Mesendoderm (in vitro differentiated cells): ENCODE results near the gene KLB.
"Not testable (repeated sequence)": the region's sequence is repeated elsewhere in the genome, so short reads cannot be mapped to it uniquely, and the experiment has no call there.

ENCODE experiments used
- DNase-seq: peaks from one replicate; pipeline ENCODE4 v3.0.0; 2013
- H2AK5ac ChIP-seq: 2 replicates; pipeline ENCODE4 v1.6.1; 2013; ENCODE audit warnings: low read length, inconsistent platforms
- H2BK120ac ChIP-seq: 2 replicates; pipeline ENCODE4 v1.6.1; 2013; ENCODE audit warnings: low read depth, mild to moderate bottlenecking, low read length, moderate library complexity, mixed read lengths
- H2BK15ac ChIP-seq: replicated peaks from 2 replicates; pipeline ENCODE4 v1.6.1; 2013; ENCODE audit warnings: low read depth, mild to moderate bottlenecking, moderate library complexity
- H2BK5ac ChIP-seq: 2 replicates; pipeline ENCODE4 v1.6.1; 2013; ENCODE audit warnings: low read length, inconsistent platforms
- H3K18ac ChIP-seq: 2 replicates; pipeline ENCODE4 v1.6.1; 2013; ENCODE audit warnings: mild to moderate bottlenecking, low read length, mixed read lengths
- H3K23ac ChIP-seq: one replicate; pipeline ENCODE4 v1.6.1; 2013; ENCODE audit warnings: low read length
- H3K27ac ChIP-seq: 2 replicates; pipeline ENCODE4 v1.5.1; 2013; ENCODE audit warnings: low read depth, mild to moderate bottlenecking, inconsistent platforms, low read length, moderate library complexity
- H3K27me3 ChIP-seq: 2 replicates; pipeline ENCODE4 v1.6.1; 2013; ENCODE audit warnings: low read length, control low read depth, mild to moderate bottlenecking, inconsistent platforms; ENCODE audit not compliant: insufficient read depth, poor library complexity
- H3K36me3 ChIP-seq: 2 replicates; pipeline ENCODE4 v1.6.1; 2013; ENCODE audit warnings: low read length, inconsistent platforms; ENCODE audit not compliant: control insufficient read depth, insufficient read depth
- H3K4ac ChIP-seq: one replicate; pipeline ENCODE4 v1.6.1; 2013; ENCODE audit warnings: low read depth, mild to moderate bottlenecking, low read length, moderate library complexity
- H3K4me1 ChIP-seq: 2 replicates; pipeline ENCODE4 v1.6.1; 2013; ENCODE audit warnings: low read depth, low read length, inconsistent platforms; ENCODE audit not compliant: control insufficient read depth
- H3K4me2 ChIP-seq: 2 replicates; pipeline ENCODE4 v1.6.1; 2013; ENCODE audit warnings: low read length
- H3K4me3 ChIP-seq: 2 replicates; pipeline ENCODE4 v1.5.1; 2013; ENCODE audit warnings: mild to moderate bottlenecking, low read length
- H3K56ac ChIP-seq: one replicate; pipeline ENCODE4 v1.6.1; 2013; ENCODE audit warnings: low read length
- H3K79me1 ChIP-seq: 2 replicates; pipeline ENCODE4 v1.6.1; 2013; ENCODE audit warnings: low read length, inconsistent platforms
- H3K79me2 ChIP-seq: 2 replicates; pipeline ENCODE4 v1.6.1; 2013; ENCODE audit warnings: mild to moderate bottlenecking, low read length; ENCODE audit not compliant: control insufficient read depth, insufficient read depth
- H3K9ac ChIP-seq: 2 replicates; pipeline ENCODE4 v1.6.1; 2013; ENCODE audit warnings: low read length, inconsistent platforms
- H4K5ac ChIP-seq: one replicate; pipeline ENCODE4 v1.6.1; 2013; ENCODE audit warnings: low read length
- H4K8ac ChIP-seq: one replicate; pipeline ENCODE4 v1.6.1; 2013; ENCODE audit warnings: low read depth, mild to moderate bottlenecking, control low read depth, low read length, moderate library complexity
- WGBS: extraction: QIAGEN DNeasy Blood & Tissue Kit; methylation state at CpG from one replicate; pipeline ENCODE4 v1.1.7; 2013; ENCODE audit warnings: low lambda C conversion rate, missing lambda C conversion rate; ENCODE audit not compliant: insufficient coverage; ENCODE audit errors: extremely low coverage; 5-methylcytosine and 5-hydroxymethylcytosine counted together

The KLB gene

DNA sequence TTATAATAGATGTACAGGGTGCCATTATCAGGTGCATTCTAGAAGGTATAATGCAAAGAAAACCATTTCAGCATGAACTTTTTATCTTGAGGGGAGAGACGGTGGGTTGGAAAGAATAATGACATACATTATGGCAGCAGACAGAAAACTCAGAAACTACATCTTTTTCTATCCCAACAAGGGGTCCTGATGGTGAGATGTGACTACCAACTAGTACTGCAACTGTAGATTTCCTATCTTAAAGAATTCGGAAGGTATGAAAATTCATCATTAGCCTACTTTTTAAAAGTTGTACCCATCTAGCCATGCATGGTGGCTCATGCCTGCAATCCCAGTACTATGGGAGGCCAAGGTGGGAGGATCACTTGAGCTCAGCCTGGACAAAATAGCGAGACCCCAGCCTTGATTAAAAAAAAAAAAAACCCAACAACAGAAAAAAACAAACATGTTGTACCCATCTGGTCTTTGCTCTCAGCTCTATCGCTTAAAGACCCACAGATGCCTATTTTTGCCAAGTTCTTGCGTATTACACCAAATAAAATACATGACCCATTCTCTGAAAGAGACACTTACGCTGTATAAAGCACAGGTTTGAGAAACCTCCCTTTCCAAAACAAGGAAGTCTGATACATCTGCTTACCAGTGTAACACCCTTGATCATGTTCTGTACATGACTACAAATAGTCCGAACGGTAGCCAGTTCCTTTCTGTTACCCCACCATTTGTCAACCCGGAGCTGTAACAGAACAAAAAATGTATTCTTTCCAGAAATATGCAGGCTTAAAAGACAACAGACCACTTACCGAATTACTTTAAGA lies 50.4 kb downstream of the KLB start:
- H3K79me1 ChIP-seq, result peaks cover 9% of the 10 kb centered on the region
- peak overlapping the region; percentile 96 for H3K56ac ChIP-seq
- no peak overlapping the region for H2BK15ac ChIP-seq
- no peak overlapping the region for H2BK120ac ChIP-seq
- H3K18ac ChIP-seq, result no peak overlapping the region
- no peak overlapping the region for H4K8ac ChIP-seq
- H3K23ac ChIP-seq, result peak overlapping the region; percentile 37
- no peak overlapping the region for H3K4ac ChIP-seq
- no CpG with 5 or more reads among the region's 10 CpGs for WGBS
- H3K27ac ChIP-seq, result no peak overlapping the region
- no peak overlapping the region for H2BK5ac ChIP-seq
- peak overlapping the region; percentile 90 for H3K4me2 ChIP-seq
- H3K4me3 ChIP-seq, result peak overlapping the region; percentile 95
- H3K9ac ChIP-seq, result peak overlapping the region; percentile 100
- H2AK5ac ChIP-seq, result no peak overlapping the region
- H4K5ac ChIP-seq, result no peak overlapping the region
- H3K79me2 ChIP-seq, result peaks cover 33% of the 10 kb centered on the region
- no peak for DNase-seq
- no peaks in the 10 kb centered on the region for H3K27me3 ChIP-seq
- H3K4me1 ChIP-seq, result peaks cover 6% of the 10 kb centered on the region
- H3K36me3 ChIP-seq, result peaks cover 19% of the 10 kb centered on the region

GRCh38 chr4:39458161-39458504 lies 51.4 kb downstream of the KLB start:
- Histone ChIP-seq H2BK5ac (peak overlapping the region; percentile 72), H3K4ac (peak overlapping the region; percentile 74), H4K8ac (peak overlapping the region; percentile 30), H3K4me2 (peak overlapping the region; percentile 46), H3K9ac (peak overlapping the region; percentile 100), H3K23ac (peak overlapping the region; percentile 72), H4K5ac (peak overlapping the region; percentile 21), H3K4me3 (peak overlapping the region; percentile 95), H3K36me3 (peaks cover 15% of the 10 kb centered on the region), H3K56ac (peak overlapping the region; percentile 96), H2AK5ac (peak overlapping the region; percentile 85), H3K27ac (peak overlapping the region; percentile 91), H3K79me2 (peaks cover 33% of the 10 kb centered on the region), H3K18ac (peak overlapping the region; percentile 81)
- no CpG with 5 or more reads among the region's 13 CpGs for WGBS
- not testable (repeated sequence) for H2BK120ac ChIP-seq, H2BK15ac ChIP-seq, H3K79me1 ChIP-seq, H3K4me1 ChIP-seq, DNase-seq, H3K27me3 ChIP-seq

DNA sequence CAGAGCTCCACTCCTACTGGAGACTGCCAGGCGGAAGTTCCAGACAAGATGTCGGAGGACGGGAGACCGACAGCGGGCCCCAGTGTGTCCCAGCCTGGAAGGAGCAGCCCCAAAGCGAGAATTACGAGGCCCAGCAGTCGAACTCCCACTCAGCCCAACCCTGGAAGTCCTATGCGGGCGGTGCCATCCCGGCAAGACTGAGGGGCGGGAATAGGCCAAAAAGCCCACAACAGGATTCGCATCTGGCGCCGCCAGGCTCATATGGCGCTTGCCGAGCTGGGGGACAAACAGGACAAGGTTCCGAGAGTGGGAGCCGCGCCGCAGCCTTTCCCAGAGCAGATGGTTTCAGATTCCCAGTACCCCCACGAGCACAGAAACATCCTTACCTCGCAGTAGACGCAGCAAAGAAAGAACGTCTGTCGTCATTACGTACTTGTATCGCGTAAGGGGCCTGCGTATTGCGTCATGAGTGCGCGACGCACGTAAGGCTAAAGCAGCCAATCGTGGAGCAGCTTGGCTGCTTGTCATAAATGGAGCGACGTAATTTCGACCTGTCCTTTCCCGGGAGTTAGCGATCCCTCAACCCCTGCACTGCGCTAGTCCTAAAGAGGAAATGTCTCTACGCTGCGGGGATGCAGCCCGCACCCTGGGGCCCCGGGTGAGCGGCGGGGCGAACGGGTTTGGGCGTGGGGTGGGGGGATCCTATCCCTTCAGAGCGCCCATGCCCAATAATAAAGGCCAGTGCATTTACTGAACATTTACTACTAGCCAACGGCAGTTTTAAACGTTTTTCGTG lies 52.0 kb downstream of the KLB start, which contains the start of the genes LIAS and RPL9:
TSS of gene LIAS (plus strand) at position 552 of the 796 bp plus-strand sequence. CDS start at position 614, 62 bp downstream.
TSS of gene RPL9 (minus strand) at position 418 of the 796 bp plus-strand sequence. CDS start 483 bp downstream, outside the sequence.
- Histone ChIP-seq H2BK15ac (no peak within 1 kb of the TSS), H3K27ac (peak within 1 kb of the TSS; percentile 91), H3K4ac (peak within 1 kb of the TSS; percentile 74), H2AK5ac (peak within 1 kb of the TSS; percentile 85), H3K4me2 (peak within 1 kb of the TSS; percentile 90), H3K4me1 (peaks cover 6% of the 10 kb centered on the region), H4K8ac (peak within 1 kb of the TSS; percentile 81), H3K79me2 (peaks cover 33% of the 10 kb centered on the region), H2BK5ac (peak within 1 kb of the TSS; percentile 72), H3K4me3 (peak within 1 kb of the TSS; percentile 98), H3K36me3 (peaks cover 13% of the 10 kb centered on the region), H2BK120ac (peak within 1 kb of the TSS; percentile 8), H3K56ac (peak within 1 kb of the TSS; percentile 96), H3K9ac (peak within 1 kb of the TSS; percentile 100), H3K18ac (peak within 1 kb of the TSS; percentile 81), H4K5ac (peak within 1 kb of the TSS; percentile 71), H3K27me3 (no peaks in the 10 kb centered on the region), H3K79me1 (peaks cover 8% of the 10 kb centered on the region), H3K23ac (peak within 1 kb of the TSS; percentile 72)
- peak; percentile 99 for DNase-seq
- no CpG with 5 or more reads among the region's 55 CpGs for WGBS

DNA sequence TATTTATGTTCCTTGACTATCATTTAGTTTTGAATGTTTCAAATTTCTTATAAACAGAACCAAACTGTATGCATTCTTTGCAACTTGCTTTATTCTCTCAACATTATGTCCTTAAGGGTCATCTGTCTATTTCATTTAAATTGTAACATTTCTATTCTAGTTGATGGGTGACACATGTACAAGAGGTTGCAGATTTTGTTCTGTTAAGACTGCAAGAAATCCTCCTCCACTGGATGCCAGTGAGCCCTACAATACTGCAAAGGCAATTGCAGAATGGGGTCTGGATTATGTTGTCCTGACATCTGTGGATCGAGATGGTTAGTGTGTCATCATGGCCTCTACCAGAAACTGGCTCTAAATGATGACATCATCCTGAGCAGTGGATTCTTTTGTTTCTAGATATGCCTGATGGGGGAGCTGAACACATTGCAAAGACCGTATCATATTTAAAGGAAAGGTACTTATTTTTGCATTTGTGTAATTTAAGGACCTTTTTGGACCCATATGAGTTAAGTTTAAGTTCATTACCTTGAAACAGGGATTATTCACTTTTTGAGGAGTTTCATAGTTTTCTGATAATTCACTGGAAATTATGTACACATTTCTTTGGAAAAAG lies 58.3 kb downstream of the KLB start:
- Histone ChIP-seq H3K79me2 (no peaks in the 10 kb centered on the region), H3K18ac (no peak overlapping the region), H3K56ac (no peak overlapping the region), H3K4me3 (no peak overlapping the region), H4K8ac (no peak overlapping the region), H4K5ac (no peak overlapping the region), H3K4ac (no peak overlapping the region), H3K27ac (no peak overlapping the region), H3K27me3 (no peaks in the 10 kb centered on the region), H3K9ac (no peak overlapping the region), H2BK15ac (no peak overlapping the region), H2BK120ac (no peak overlapping the region), H3K79me1 (no peaks in the 10 kb centered on the region), H3K23ac (no peak overlapping the region), H2BK5ac (no peak overlapping the region), H3K4me2 (no peak overlapping the region), H3K4me1 (no peaks in the 10 kb centered on the region), H2AK5ac (no peak overlapping the region), H3K36me3 (no peaks in the 10 kb centered on the region)
- WGBS, result no CpG with 5 or more reads among the region's 2 CpGs
- no peak for DNase-seq

- H3K4me3 ChIP-seq, result no peak overlapping the region
- H2BK15ac ChIP-seq, result no peak overlapping the region
- no peak overlapping the region for H3K27ac ChIP-seq
- no peak overlapping the region for H2BK120ac ChIP-seq
- no peak overlapping the region for H3K9ac ChIP-seq
- H3K79me2 ChIP-seq, result no peaks in the 10 kb centered on the region
- no CpG with 5 or more reads among the region's 4 CpGs for whole genome bisulfite sequencing
- no peak overlapping the region for H4K5ac ChIP-seq
- no peak overlapping the region for H3K56ac ChIP-seq
- H3K18ac ChIP-seq, result no peak overlapping the region
- no peak overlapping the region for H4K8ac ChIP-seq
- H3K4ac ChIP-seq, result no peak overlapping the region
- H3K4me2 ChIP-seq, result no peak overlapping the region
- no peaks in the 10 kb centered on the region for H3K4me1 ChIP-seq
- H2BK5ac ChIP-seq, result no peak overlapping the region
- H3K27me3 ChIP-seq, result no peaks in the 10 kb centered on the region
- H3K23ac ChIP-seq, result no peak overlapping the region
- H3K79me1 ChIP-seq, result no peaks in the 10 kb centered on the region
- H2AK5ac ChIP-seq, result no peak overlapping the region
- peaks cover 1% of the 10 kb centered on the region for H3K36me3 ChIP-seq
- no peak for DNase-seq
Observed at GRCh38 chr4:39466747-39467146, 60.0 kb downstream of the KLB start.
